K562 (cell line): ENCODE data around the gene TSPAN13.

Experiments used
- BCOR ChIP-seq: fragments of 450-650 bp; IDR thresholded peaks from 2 replicates; pipeline ENCODE4 v1.6.1; 2016
- CHD2 ChIP-seq: IDR thresholded peaks from 2 replicates; pipeline ENCODE4 v1.6.1; 2011; ENCODE audit warnings: low read depth, low read length
- E2F4 ChIP-seq: sonication (generic); formaldehyde crosslinking; IDR thresholded peaks from 2 replicates; pipeline ENCODE4 v1.8.0; 2022; ENCODE audit warnings: mild to moderate bottlenecking, low read depth, missing genetic modification reagents
- EP300 ChIP-seq: IDR thresholded peaks from 2 replicates; pipeline ENCODE4 v1.6.1; 2012; ENCODE audit warnings: low read length, improper control_type of control experiment
- GTF2E2 ChIP-seq: fragments of 200-800 bp; sonication (Bioruptor generic); IDR thresholded peaks from 2 replicates; pipeline ENCODE4 v1.6.1; 2016; ENCODE audit warnings: missing genetic modification characterization, missing compliant biosample characterization
- MAZ ChIP-seq, 2 experiments: fragments of 450-650 bp in 1 of 2; sonication (generic) in 1 of 2; formaldehyde crosslinking; IDR thresholded peaks in 1 of 2; conservative IDR thresholded peaks in 1 of 2; 2 replicates each; pipeline versions ENCODE4 v1.4.0 to v1.5.0; 2020; ENCODE audit warnings: mild to moderate bottlenecking in 1 of 2, missing genetic modification reagents in 1 of 2
- TEAD4 ChIP-seq, 2 experiments: sonication (generic) in 1 of 2; formaldehyde crosslinking in 1 of 2; IDR thresholded peaks; 2 replicates each; pipeline versions ENCODE4 v1.6.1 to v1.8.0; 2012 to 2022; ENCODE audit warnings: borderline replicate concordance in 1 of 2, inconsistent platforms in 1 of 2, low read length in 1 of 2, mild to moderate bottlenecking in 1 of 2, missing genetic modification reagents in 1 of 2
- ZNF140 ChIP-seq: fragments of 250-450 bp; sonication (Bioruptor Pico); IDR thresholded peaks from 2 replicates; pipeline ENCODE4 v1.8.0; 2021; ENCODE audit warnings: moderate library complexity, mild to moderate bottlenecking, inconsistent platforms
- ZSCAN29 ChIP-seq: fragments of 450-650 bp; IDR thresholded peaks from 2 replicates; pipeline ENCODE4 v1.6.1; 2017
- TF ChIP-seq, protein P1 (sequence below): sonication (generic); formaldehyde crosslinking; IDR thresholded peaks from 2 replicates; pipeline ENCODE4 v1.4.0; 2020; ENCODE audit warnings: mild to moderate bottlenecking, missing genetic modification reagents
- TF ChIP-seq, protein P2 (sequence below): fragments of 250-450 bp; sonication (Bioruptor Pico); IDR thresholded peaks from 2 replicates; pipeline ENCODE4 v1.5.1; 2021; ENCODE audit warnings: mild to moderate bottlenecking

DNA sequence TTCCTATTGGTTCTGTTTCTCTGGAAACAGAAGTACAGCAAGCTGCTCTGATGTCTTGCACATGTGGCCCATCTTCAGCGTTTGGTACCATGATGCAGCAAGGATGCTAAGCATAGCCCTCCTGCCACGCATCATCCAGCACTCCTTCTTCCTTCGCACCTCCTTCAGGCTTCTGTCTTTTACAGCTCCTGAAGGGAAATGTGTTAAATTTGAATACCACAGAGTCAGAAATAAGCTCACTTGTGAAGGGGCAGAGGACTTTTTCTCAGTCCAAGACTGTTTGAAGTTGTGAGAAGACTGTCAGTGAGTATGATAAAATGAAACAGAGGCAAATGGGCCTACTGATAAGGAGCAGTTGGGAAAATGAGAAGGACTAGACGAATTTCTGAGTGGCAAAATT, 20.7 kb downstream of the TSPAN13 start:
- no peak for TF ChIP-seq EP300
- no peak for TF ChIP-seq TEAD4 (IDR thresholded peaks at IDR 0.05; ENCODE audit: low read length)
- TF ChIP-seq TEAD4 (CRISPR knock-in tag; IDR thresholded peaks at IDR 0.05; ENCODE audit: borderline replicate concordance) = no peak
- no peak for TF ChIP-seq BCOR
- no peak for TF ChIP-seq MAZ (CRISPR knock-in tag; conservative IDR thresholded peaks at IDR 0.05 in 1 of 2, IDR thresholded peaks at IDR 0.05 in 1 of 2)
- no peak for TF ChIP-seq ZSCAN29
- TF ChIP-seq CHD2 = no peak
- TF ChIP-seq GTF2E2 (tag) = no peak
- TF ChIP-seq ZNF140 (CRISPR knock-in tag) = no peak
- TF ChIP-seq, protein P1, sequence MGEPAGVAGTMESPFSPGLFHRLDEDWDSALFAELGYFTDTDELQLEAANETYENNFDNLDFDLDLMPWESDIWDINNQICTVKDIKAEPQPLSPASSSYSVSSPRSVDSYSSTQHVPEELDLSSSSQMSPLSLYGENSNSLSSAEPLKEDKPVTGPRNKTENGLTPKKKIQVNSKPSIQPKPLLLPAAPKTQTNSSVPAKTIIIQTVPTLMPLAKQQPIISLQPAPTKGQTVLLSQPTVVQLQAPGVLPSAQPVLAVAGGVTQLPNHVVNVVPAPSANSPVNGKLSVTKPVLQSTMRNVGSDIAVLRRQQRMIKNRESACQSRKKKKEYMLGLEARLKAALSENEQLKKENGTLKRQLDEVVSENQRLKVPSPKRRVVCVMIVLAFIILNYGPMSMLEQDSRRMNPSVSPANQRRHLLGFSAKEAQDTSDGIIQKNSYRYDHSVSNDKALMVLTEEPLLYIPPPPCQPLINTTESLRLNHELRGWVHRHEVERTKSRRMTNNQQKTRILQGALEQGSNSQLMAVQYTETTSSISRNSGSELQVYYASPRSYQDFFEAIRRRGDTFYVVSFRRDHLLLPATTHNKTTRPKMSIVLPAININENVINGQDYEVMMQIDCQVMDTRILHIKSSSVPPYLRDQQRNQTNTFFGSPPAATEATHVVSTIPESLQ (CRISPR knock-in tag) = no peak
- TF ChIP-seq, protein P2, sequence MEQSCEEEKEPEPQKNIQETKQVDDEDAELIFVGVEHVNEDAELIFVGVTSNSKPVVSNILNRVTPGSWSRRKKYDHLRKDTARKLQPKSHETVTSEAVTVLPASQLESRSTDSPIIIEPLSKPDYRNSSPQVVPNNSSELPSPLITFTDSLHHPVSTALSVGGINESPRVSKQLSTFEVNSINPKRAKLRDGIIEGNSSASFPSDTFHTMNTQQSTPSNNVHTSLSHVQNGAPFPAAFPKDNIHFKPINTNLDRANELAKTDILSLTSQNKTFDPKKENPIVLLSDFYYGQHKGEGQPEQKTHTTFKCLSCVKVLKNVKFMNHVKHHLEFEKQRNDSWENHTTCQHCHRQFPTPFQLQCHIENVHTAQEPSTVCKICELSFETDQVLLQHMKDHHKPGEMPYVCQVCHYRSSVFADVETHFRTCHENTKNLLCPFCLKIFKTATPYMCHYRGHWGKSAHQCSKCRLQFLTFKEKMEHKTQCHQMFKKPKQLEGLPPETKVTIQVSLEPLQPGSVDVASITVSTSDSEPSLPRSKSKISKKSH (CRISPR knock-in tag) = no peak
- TF ChIP-seq E2F4 = no peak
